HUES64 (cell line): ENCODE data around the gene SELPLG.
"Not testable (repeated sequence)": the region's sequence is repeated elsewhere in the genome, so short reads cannot be mapped to it uniquely, and the experiment has no call there.

Source experiments
- H3K27ac ChIP-seq: 2 replicates; pipeline ENCODE4 v1.7.0; 2013; ENCODE audit warnings: low read depth, low read length, inconsistent platforms
- H3K27me3 ChIP-seq: 2 replicates; pipeline ENCODE4 v1.6.1; 2013; ENCODE audit warnings: mild to moderate bottlenecking, low read length; ENCODE audit not compliant: insufficient read depth
- H3K36me3 ChIP-seq: 2 replicates; pipeline ENCODE4 v1.6.1; 2013; ENCODE audit warnings: mild to moderate bottlenecking, low read length; ENCODE audit not compliant: insufficient read depth
- H3K4me1 ChIP-seq: 2 replicates; pipeline ENCODE4 v1.6.1; 2013; ENCODE audit warnings: mild to moderate bottlenecking, low read length, moderate library complexity; ENCODE audit not compliant: insufficient read depth
- H3K4me3 ChIP-seq: 2 replicates; pipeline ENCODE4 v1.5.1; 2013; ENCODE audit warnings: mild to moderate bottlenecking, low read length, moderate library complexity
- H3K9ac ChIP-seq: 2 replicates; pipeline ENCODE4 v1.6.1; 2013; ENCODE audit warnings: mild to moderate bottlenecking, low read depth, low read length
- H3K9me3 ChIP-seq: 2 replicates; pipeline ENCODE4 v1.6.1; 2013; ENCODE audit warnings: low read depth, low read length; ENCODE audit not compliant: insufficient read depth
- WGBS: fragments of 150-250, 120-280 bp; methylation state at CpG from one replicate; pipeline ENCODE4 v1.1.7; 2013; ENCODE audit warnings: missing lambda C conversion rate; 5-methylcytosine and 5-hydroxymethylcytosine counted together

SELPLG gene

GRCh38 chr12:108635997-108636808 is 2.5 kb upstream of the SELPLG start:
- Histone ChIP-seq H3K27ac (no peak overlapping the region; the same call in 1 of the 2 replicates), H3K9ac (peak overlapping the region; percentile 26; the same call in 1 of the 2 replicates)
- 88% methylated on average over 5 of the region's 6 CpGs for WGBS

GRCh38 chr12:108635201-108635996 is 1.7 kb upstream of the SELPLG start:
- WGBS: 51% methylated on average over 15 of the region's 15 CpGs
- H3K36me3 ChIP-seq: no peaks in the 10 kb centered on the region
- no peaks in the 10 kb centered on the region for H3K27me3 ChIP-seq
- H3K27ac ChIP-seq: peak overlapping the region; percentile 24; the same call in 1 of the 2 replicates
- peaks cover 50% of the 10 kb centered on the region for H3K4me1 ChIP-seq
- no peaks in the 10 kb centered on the region for H3K9me3 ChIP-seq
- peak overlapping the region; percentile 26; the same call in 1 of the 2 replicates for H3K9ac ChIP-seq
- no peak overlapping the region for H3K4me3 ChIP-seq

More at GRCh38 chr12:108635997-108636808, 2.5 kb upstream of the SELPLG start:
- H3K9me3 ChIP-seq: no peaks in the 10 kb centered on the region
- H3K27me3 ChIP-seq: no peaks in the 10 kb centered on the region
- no peak overlapping the region for H3K4me3 ChIP-seq
- no peaks in the 10 kb centered on the region for H3K36me3 ChIP-seq
- H3K4me1 ChIP-seq: peaks cover 50% of the 10 kb centered on the region

GRCh38 chr12:108634341-108634751 is 652 bp upstream of the SELPLG start:
- H3K9me3 ChIP-seq: no peaks in the 10 kb centered on the region
- 79% methylated on average over 4 of the region's 4 CpGs for WGBS
- H3K9ac ChIP-seq: no peak overlapping the region
- H3K27me3 ChIP-seq: no peaks in the 10 kb centered on the region
- no peaks in the 10 kb centered on the region for H3K36me3 ChIP-seq
- peaks cover 50% of the 10 kb centered on the region for H3K4me1 ChIP-seq
- H3K4me3 ChIP-seq: no peak overlapping the region
- H3K27ac ChIP-seq: no peak overlapping the region

- no peak overlapping the region for H3K9ac ChIP-seq
- WGBS: 96% methylated on average over 7 of the region's 7 CpGs
- H3K4me3 ChIP-seq: no peak overlapping the region
- no peaks in the 10 kb centered on the region for H3K36me3 ChIP-seq
- H3K9me3 ChIP-seq: no peaks in the 10 kb centered on the region
- peaks cover 44% of the 10 kb centered on the region for H3K4me1 ChIP-seq
- no peaks in the 10 kb centered on the region for H3K27me3 ChIP-seq
- H3K27ac ChIP-seq: no peak overlapping the region
These were observed 587 bp downstream of the SELPLG start for GRCh38 chr12:108633081-108633533.

GRCh38 chr12:108631261-108631660 is 2.4 kb downstream of the SELPLG start:
- H3K36me3 ChIP-seq, H3K27me3 ChIP-seq, H3K9me3 ChIP-seq, H3K4me3 ChIP-seq, H3K9ac ChIP-seq, H3K27ac ChIP-seq: not testable (repeated sequence)
- WGBS: 93% methylated on average over 4 of the region's 4 CpGs
- H3K4me1 ChIP-seq: peaks cover 29% of the 10 kb centered on the region

GRCh38 chr12:108630481-108631207 is 3.0 kb downstream of the SELPLG start:
- Histone ChIP-seq H3K36me3 (no peaks in the 10 kb centered on the region), H3K9me3 (no peaks in the 10 kb centered on the region), H3K27me3 (no peaks in the 10 kb centered on the region), H3K4me1 (peaks cover 24% of the 10 kb centered on the region), H3K9ac (no peak overlapping the region), H3K4me3 (no peak overlapping the region), H3K27ac (no peak overlapping the region)
- whole genome bisulfite sequencing: 91% methylated on average over 9 of the region's 9 CpGs

- H3K9me3 ChIP-seq: no peaks in the 10 kb centered on the region
- peaks cover 25% of the 10 kb centered on the region for H3K4me1 ChIP-seq
- H3K36me3 ChIP-seq: no peaks in the 10 kb centered on the region
- H3K27ac ChIP-seq: peak overlapping the region; percentile 46; the same call in 1 of the 2 replicates
- H3K9ac ChIP-seq: no peak overlapping the region
- WGBS: 76% methylated on average over 17 of the region's 17 CpGs
- H3K4me3 ChIP-seq: no peak overlapping the region
- H3K27me3 ChIP-seq: no peaks in the 10 kb centered on the region
These were observed 3.7 kb downstream of the SELPLG start for GRCh38 chr12:108629824-108630476.

- Histone ChIP-seq H3K9ac (no peak overlapping the region), H3K4me3 (no peak overlapping the region), H3K9me3 (no peaks in the 10 kb centered on the region), H3K27me3 (no peaks in the 10 kb centered on the region), H3K4me1 (peaks cover 19% of the 10 kb centered on the region), H3K27ac (no peak overlapping the region), H3K36me3 (no peaks in the 10 kb centered on the region)
- WGBS: 89% methylated on average over 5 of the region's 5 CpGs
These were observed 4.5 kb downstream of the SELPLG start for GRCh38 chr12:108629151-108629550.

GRCh38 chr12:108627134-108627920 is 6.4 kb downstream of the SELPLG start:
- no peaks in the 10 kb centered on the region for H3K9me3 ChIP-seq
- H3K9ac ChIP-seq: no peak overlapping the region
- WGBS: 93% methylated on average over 8 of the region's 8 CpGs
- no peaks in the 10 kb centered on the region for H3K36me3 ChIP-seq
- H3K4me3 ChIP-seq: no peak overlapping the region
- H3K27ac ChIP-seq: no peak overlapping the region
- no peaks in the 10 kb centered on the region for H3K27me3 ChIP-seq
- peaks cover 18% of the 10 kb centered on the region for H3K4me1 ChIP-seq

- Histone ChIP-seq H3K4me1 (peaks cover 18% of the 10 kb centered on the region), H3K9ac (no peak overlapping the region), H3K27ac (no peak overlapping the region), H3K4me3 (no peak overlapping the region), H3K9me3 (no peaks in the 10 kb centered on the region), H3K27me3 (no peaks in the 10 kb centered on the region), H3K36me3 (no peaks in the 10 kb centered on the region)
- 24% methylated on average over 3 of the region's 3 CpGs for WGBS
These were observed 8.5 kb downstream of the SELPLG start for GRCh38 chr12:108625228-108625627.
